Mucosa of descending colon (tissue), 3 donors: Measurements from ENCODE around the gene MMAA. TPM values are rescaled to one million over a fixed set of nuclear protein-coding genes. Genes with fewer than 3 reads are reported as not detected.
"Not testable (repeated sequence)": the region's sequence is repeated elsewhere in the genome, so short reads cannot be mapped to it uniquely, and the experiment has no call there.

ENCODE experiments used
- ATAC-seq: fragments of 200-7000 bp; cut with Tn5 transposase; one replicate; pipeline ENCODE4 v1.9.1; 2020; ENCODE audit warnings: mild to moderate bottlenecking, moderate library complexity
- DNase-seq, 3 donors: peaks; one replicate each; pipeline ENCODE4 v3.0.0-alpha.2; 2020
- H3K36me3 ChIP-seq: fragments of 200-600 bp; one replicate; pipeline ENCODE4 v1.8.0; 2021; ENCODE audit warnings: low read depth, mild to moderate bottlenecking
- H3K4me1 ChIP-seq: fragments of 200-600 bp; one replicate; pipeline ENCODE4 v1.8.0; 2021; ENCODE audit warnings: low read depth, mild to moderate bottlenecking
- H3K4me3 ChIP-seq: fragments of 200-600 bp; one replicate; pipeline ENCODE4 v1.8.0; 2021; ENCODE audit warnings: mild to moderate bottlenecking
- H3K9me3 ChIP-seq: fragments of 200-600 bp; one replicate; pipeline ENCODE4 v1.8.0; 2021; ENCODE audit warnings: mild to moderate bottlenecking
- CTCF ChIP-seq: fragments of 200-600 bp; IDR thresholded peaks from one replicate; pipeline ENCODE4 v1.8.0; 2022; ENCODE audit warnings: antibody characterized with exemption, mild to moderate bottlenecking
- intact Hi-C, 2 donors: fragments of 100-400 bp; cut with DNase I in 1 of 2; cut with micrococcal nuclease in 1 of 2; formaldehyde crosslinking; loops; one replicate each; pipeline versions ENCODE4 v1.11.0 to v1.11.1; 2022; cut with DNase I, micrococcal nuclease
- long read RNA-seq, 2 donors: library from polyadenylated mRNA; unstranded; transcript quantifications; one replicate each; pipeline ENCODE4 v2.0.0, GENCODE V29; 2019 to 2021
- total RNA-seq, 3 donors: library from RNA; stranded (reverse); fragmentation: NEBNext Ultra II Directional in 2 of 3; extraction: Animal tissue kit (Norgen Biotek cat#: 25700) in 2 of 3; gene quantifications; one replicate each; pipeline versions ENCODE4 v1.2.1 to v1.2.4, GENCODE V29; 2021 to 2023
- donor health status: DM: no; HTN: no; CAD: no; lungs with moderate emphysema.
- donor health status: DM: no; HTN: no; CAD: no.
- donor health status: DM: no; HTN: yes; CAD: no.

MMAA gene
- total RNA-seq: 10 to 100 TPM; 12.9 to 20.8 (median 18.1) TPM
- long read RNA-seq, donor 1, full-length matches to known transcripts: 6 of 10 reads
- long read RNA-seq, donor 1, partial matches to known transcripts: 3 of 10 reads
- long read RNA-seq, donor 1, other reads (novel, unspliced or antisense): 1 of 10 reads
- long read RNA-seq, donor 2, full-length matches to known transcripts: 1 of 4 reads
- long read RNA-seq, donor 2, partial matches to known transcripts: 3 of 4 reads
- long read RNA-seq, donor 2, other reads (novel, unspliced or antisense): 0 of 4 reads

- Histone ChIP-seq H3K4me1 (peaks cover 12% of the 10 kb centered on the region), H3K36me3 (no peaks in the 10 kb centered on the region), H3K4me3 (peak within 1 kb of the TSS; percentile 54), H3K9me3 (no peaks in the 10 kb centered on the region)
- DNase-seq (peak; percentile 95 to 97 (median 97)), ATAC-seq (peak; percentile 99)
- intact Hi-C loops: loop anchor here in 1 of 2 donors (10.0 kb wide), 1 partner anchor 404 kb away; no protein-coding TSS in a partner anchor
- no peak for TF ChIP-seq CTCF
Measured at GRCh38 chr4:145618932-145619638, at the start of gene MMAA. MMAA (plus strand) TSS chr4:145619385; CDS start chr4:145639140, 19,755 bp downstream.

GRCh38 chr4:145574546-145574945 lies 44.6 kb upstream of the MMAA start:
- intact Hi-C loops, ATAC-seq, H3K9me3 ChIP-seq, H3K4me1 ChIP-seq, DNase-seq, H3K36me3 ChIP-seq, H3K4me3 ChIP-seq: not testable (repeated sequence)

GRCh38 chr4:145580906-145581305 lies 38.3 kb upstream of the MMAA start:
- no peak for TF ChIP-seq CTCF
- intact Hi-C loops: no loop called here
- Histone ChIP-seq H3K36me3 (no peaks in the 10 kb centered on the region), H3K4me1 (no peaks in the 10 kb centered on the region), H3K9me3 (no peaks in the 10 kb centered on the region), H3K4me3 (no peak overlapping the region)
- ATAC-seq: no peak
- DNase-seq: no peak

- Histone ChIP-seq H3K4me1 (no peaks in the 10 kb centered on the region), H3K9me3 (no peaks in the 10 kb centered on the region), H3K4me3 (no peak overlapping the region), H3K36me3 (no peaks in the 10 kb centered on the region)
- no peak for TF ChIP-seq CTCF
- DNase-seq: no peak
- ATAC-seq: no peak
- intact Hi-C loops: no loop called here
Measured at GRCh38 chr4:145583191-145584055, 35.8 kb upstream of the MMAA start.

- no peaks in the 10 kb centered on the region for H3K9me3 ChIP-seq
- no peak for DNase-seq
- ATAC-seq: no peak
- TF ChIP-seq CTCF: no peak
- H3K36me3 ChIP-seq: no peaks in the 10 kb centered on the region
- H3K4me3 ChIP-seq: no peak overlapping the region
- no peaks in the 10 kb centered on the region for H3K4me1 ChIP-seq
- intact Hi-C loops: no loop called here
Measured at GRCh38 chr4:145587088-145587754, 32.0 kb upstream of the MMAA start.

GRCh38 chr4:145589381-145589780 lies 29.8 kb upstream of the MMAA start:
- ATAC-seq, H3K9me3 ChIP-seq, intact Hi-C loops, H3K4me3 ChIP-seq, H3K36me3 ChIP-seq, H3K4me1 ChIP-seq, DNase-seq: not testable (repeated sequence)
